Large intestine (tissue), 3 donors: Measurements from ENCODE around the gene CGB1. TPM values are rescaled to one million over a fixed set of nuclear protein-coding genes. Genes with fewer than 3 reads are reported as not detected.

Experiments used
- DNase-seq, 2 donors: peaks; one replicate each; pipeline versions ENCODE4 v3.0.0 to v3.0.0-alpha.2; 2013
- H3K27ac ChIP-seq: one replicate; pipeline ENCODE4 v1.5.1; 2013; ENCODE audit warnings: low read length
- H3K27me3 ChIP-seq: 2 replicates; pipeline ENCODE4 v1.6.1; 2013; ENCODE audit warnings: low read length; ENCODE audit not compliant: control insufficient read depth, insufficient read depth
- H3K36me3 ChIP-seq: 2 replicates; pipeline ENCODE4 v1.6.1; 2013; ENCODE audit warnings: low read length; ENCODE audit not compliant: control insufficient read depth, insufficient read depth
- H3K4me1 ChIP-seq: one replicate; pipeline ENCODE4 v1.6.1; 2013; ENCODE audit warnings: low read length; ENCODE audit not compliant: control insufficient read depth, insufficient read depth
- H3K4me3 ChIP-seq: one replicate; pipeline ENCODE4 v1.5.1; 2013; ENCODE audit warnings: low read length
- H3K9me3 ChIP-seq: one replicate; pipeline ENCODE4 v1.6.1; 2013; ENCODE audit warnings: mild to moderate bottlenecking, low read depth, low read length, moderate library complexity; ENCODE audit not compliant: control insufficient read depth
- WGBS: methylation state at CpG from one replicate; pipeline ENCODE4 v1.1.5; 2013; ENCODE audit warnings: low lambda C conversion rate; ENCODE audit not compliant: insufficient coverage; 5-methylcytosine and 5-hydroxymethylcytosine counted together
- polyA plus RNA-seq: library from polyadenylated mRNA; unstranded; fragments of 120-200 nt; gene quantifications from one replicate; pipeline ENCODE4 v1.2.1, GENCODE V29; 2013

The CGB1 gene
- polyA plus RNA-seq, 1 donor = not detected

DNA sequence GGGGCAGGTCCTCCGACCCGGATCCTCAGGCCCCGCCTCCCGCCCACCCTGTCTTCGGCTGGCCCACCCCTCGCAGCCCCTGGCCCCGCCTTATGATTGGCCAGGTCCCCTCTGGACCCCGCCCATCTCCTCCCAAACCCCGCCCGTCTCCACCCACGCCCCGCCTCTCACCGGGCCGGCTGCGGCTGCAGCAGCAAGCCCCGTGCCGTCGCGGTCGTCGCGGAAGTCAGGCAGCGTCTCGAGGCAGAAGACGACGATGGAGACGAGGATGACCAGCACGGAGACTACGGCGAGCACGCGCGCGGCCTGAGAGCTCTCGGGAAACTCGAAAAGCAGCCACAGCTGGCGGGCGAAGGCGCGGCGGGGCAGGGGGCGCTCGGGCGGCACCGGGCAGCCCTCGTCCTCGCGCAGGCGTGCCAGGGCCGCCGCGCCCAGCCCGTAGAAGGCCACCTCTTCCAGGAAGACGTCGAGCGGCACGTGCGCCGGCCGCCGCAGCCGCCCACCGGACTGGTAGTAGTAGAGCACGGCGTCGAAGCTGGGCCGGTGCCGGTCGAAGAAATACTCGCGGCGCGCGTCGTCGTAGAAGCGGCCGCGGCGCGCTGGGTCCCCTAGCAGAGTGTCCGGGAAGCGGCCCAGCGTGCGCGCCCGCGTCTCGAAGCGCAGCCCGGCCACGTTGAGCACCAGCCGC lies 35.3 kb upstream of the CGB1 start:
- DNase-seq = no peak
- H3K4me1 ChIP-seq = no peaks in the 10 kb centered on the region

DNA sequence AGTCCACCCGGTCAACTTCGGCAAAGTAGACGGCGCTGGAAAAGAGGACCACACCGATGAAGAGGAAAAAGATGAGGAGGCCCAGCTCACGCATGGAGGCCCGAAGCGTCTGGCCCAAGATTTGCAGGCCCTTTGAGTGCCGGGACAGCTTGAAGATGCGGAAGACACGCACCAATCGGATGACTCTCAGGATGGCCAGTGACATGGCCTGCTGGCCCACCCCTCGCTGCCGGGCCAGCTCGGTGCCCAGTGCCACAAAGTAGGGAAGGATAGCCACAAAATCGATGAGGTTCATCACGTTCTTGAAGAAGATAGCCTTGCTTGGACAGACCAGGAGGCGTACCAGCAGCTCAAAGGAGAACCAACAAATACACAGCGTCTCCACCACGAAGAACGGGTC lies 33.7 kb upstream of the CGB1 start:
- H3K9me3 ChIP-seq = peaks cover 14% of the 10 kb centered on the region
- no peaks in the 10 kb centered on the region for H3K4me1 ChIP-seq
- 80% methylated on average over 1 of the region's 21 CpGs for WGBS
- peaks cover 77% of the 10 kb centered on the region for H3K27me3 ChIP-seq
- no peak for DNase-seq
- no peak overlapping the region for H3K27ac ChIP-seq
- no peak overlapping the region for H3K4me3 ChIP-seq
- no peaks in the 10 kb centered on the region for H3K36me3 ChIP-seq

More for the DNA sequence above, 35.3 kb upstream of the CGB1 start:
- no CpG with 5 or more reads among the region's 93 CpGs for WGBS
- Histone ChIP-seq H3K4me3 (no peak overlapping the region), H3K9me3 (peaks cover 14% of the 10 kb centered on the region), H3K27me3 (peaks cover 62% of the 10 kb centered on the region), H3K27ac (no peak overlapping the region), H3K36me3 (no peaks in the 10 kb centered on the region)

DNA sequence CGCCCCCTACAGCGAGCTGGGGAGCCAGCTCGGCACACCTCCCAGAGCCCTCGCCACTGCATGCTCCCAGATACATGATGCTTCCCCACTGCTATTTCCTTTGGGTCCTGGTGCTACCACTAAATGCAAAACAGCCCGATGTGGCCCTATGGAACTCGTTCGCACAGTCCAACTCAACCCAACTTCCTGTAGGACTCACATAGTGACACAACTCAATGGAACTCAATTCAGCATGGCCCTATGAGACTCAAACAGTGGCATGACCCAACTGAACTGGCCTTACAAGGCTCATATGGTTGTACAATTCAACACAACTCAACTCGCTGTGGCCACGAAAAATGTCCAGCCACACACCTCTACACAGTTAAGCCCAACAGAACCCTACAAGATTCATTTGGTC lies 32.3 kb upstream of the CGB1 start:
- no peaks in the 10 kb centered on the region for H3K36me3 ChIP-seq
- H3K9me3 ChIP-seq = peaks cover 14% of the 10 kb centered on the region
- DNase-seq = no peak
- WGBS = no CpG with 5 or more reads among the region's 9 CpGs
- no peak overlapping the region for H3K27ac ChIP-seq
- H3K4me1 ChIP-seq = no peaks in the 10 kb centered on the region
- H3K4me3 ChIP-seq = no peak overlapping the region
- peaks cover 82% of the 10 kb centered on the region for H3K27me3 ChIP-seq

DNA sequence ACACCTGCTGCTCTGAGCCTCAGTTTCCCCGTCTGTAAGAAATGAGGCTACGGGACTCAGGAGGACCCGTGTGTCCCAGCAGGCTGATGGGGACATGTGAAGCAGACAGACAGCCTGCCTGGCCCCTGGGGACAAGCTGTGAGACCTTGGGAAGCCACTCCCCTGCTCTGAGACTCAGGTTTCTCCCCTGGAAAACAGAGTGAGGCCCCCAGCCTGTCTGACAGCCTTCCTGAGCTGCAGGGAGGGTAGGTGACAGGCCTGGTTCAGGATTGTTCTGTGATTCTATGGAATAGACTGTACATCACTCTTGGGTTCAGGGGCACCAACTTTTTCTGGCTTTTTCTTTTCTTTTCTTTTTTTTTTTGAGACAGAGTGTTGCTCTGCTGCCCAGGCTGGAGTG lies 30.9 kb upstream of the CGB1 start:
- Histone ChIP-seq H3K36me3 (no peaks in the 10 kb centered on the region), H3K9me3 (peaks cover 9% of the 10 kb centered on the region), H3K4me3 (no peak overlapping the region), H3K4me1 (no peaks in the 10 kb centered on the region), H3K27me3 (peaks cover 81% of the 10 kb centered on the region), H3K27ac (no peak overlapping the region)
- no CpG with 5 or more reads among the region's 3 CpGs for WGBS
- no peak for DNase-seq

DNA sequence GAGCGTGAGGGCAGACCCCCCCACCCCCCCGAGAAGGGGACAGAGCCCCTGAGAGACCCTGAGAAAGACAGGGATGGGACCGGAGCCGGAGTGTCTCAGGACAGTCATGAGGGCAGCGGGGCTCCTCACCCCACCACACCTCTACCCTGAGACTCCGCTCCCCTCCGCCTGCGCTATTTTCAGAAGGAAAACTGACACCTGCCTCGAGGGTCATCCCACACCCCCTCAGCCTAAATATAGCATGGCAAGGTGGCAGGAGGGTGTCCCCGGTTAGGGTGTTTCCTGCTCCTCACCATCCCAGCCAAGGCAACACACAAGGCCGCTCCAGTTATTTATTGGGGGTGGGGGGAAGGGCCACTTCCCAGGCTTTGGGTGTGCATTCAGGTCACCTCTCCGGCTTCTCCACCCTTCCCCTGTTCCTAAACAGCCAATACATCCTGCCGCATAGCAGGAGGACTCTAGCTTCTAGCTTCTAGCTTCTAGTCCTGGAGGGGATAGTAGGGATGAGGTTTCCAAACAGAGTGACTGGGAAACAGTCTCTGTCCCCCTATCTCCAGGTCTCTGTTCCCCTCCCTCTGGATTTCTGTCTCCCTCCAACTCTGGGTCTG lies 29.3 kb upstream of the CGB1 start:
- DNase-seq = no peak
- Histone ChIP-seq H3K9me3 (peaks cover 13% of the 10 kb centered on the region), H3K4me1 (no peaks in the 10 kb centered on the region), H3K27me3 (peaks cover 83% of the 10 kb centered on the region), H3K4me3 (no peak overlapping the region), H3K36me3 (no peaks in the 10 kb centered on the region), H3K27ac (no peak overlapping the region)
- no CpG with 5 or more reads among the region's 13 CpGs for WGBS

DNA sequence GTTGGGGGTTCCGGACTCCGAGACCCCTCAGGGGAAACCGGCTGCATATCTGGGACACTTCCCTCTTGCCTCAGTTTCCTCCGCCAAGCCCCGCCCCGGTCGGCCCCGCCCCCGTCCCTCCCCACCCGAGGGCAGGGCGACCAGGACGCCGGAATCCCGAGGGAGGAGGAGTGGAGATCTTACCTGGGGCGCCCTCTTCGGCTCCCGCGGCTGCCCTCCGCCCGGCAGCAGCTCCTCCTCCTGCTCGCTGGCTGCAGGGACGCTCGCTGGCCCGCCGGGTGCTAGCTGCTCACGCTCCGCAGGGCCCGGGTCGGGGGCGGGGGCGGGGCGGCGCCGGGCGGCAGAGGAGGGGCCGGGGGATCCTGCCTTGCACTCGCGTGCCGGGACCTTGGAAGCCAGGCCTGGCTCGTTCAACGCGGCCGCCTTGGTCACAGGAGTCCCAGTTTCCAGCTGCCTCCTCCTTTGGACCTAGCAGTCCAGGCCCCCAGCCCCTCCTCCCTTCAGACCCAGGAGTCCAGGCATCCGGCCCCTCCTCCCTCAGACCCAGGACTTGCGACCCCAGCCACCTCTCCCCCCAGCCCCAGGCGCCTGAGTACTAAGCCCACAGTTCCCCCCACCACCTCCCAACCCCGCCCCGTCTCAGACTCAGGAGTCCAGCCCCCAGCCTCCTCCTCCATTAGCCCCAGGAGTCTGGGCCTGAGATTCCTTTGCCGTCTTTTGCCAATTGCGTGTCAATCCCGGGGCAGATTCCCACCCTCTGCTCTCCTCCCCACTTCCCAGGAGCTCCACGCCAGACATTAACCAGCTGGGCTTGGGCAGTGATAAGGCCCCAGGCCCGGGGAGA lies 28.3 kb upstream of the CGB1 start, which contains the start of gene NTF4:
NTF4 (minus strand) TSS at position 51 of the 844 bp plus-strand sequence. CDS start 2,821 bp downstream, outside the sequence.
- no peaks in the 10 kb centered on the region for H3K4me1 ChIP-seq
- no peak within 1 kb of the TSS for H3K4me3 ChIP-seq
- no peaks in the 10 kb centered on the region for H3K36me3 ChIP-seq
- peaks cover 5% of the 10 kb centered on the region for H3K9me3 ChIP-seq
- H3K27ac ChIP-seq = no peak within 1 kb of the TSS
- WGBS = no CpG with 5 or more reads among the region's 53 CpGs
- H3K27me3 ChIP-seq = peaks cover 81% of the 10 kb centered on the region
- DNase-seq = no peak

DNA sequence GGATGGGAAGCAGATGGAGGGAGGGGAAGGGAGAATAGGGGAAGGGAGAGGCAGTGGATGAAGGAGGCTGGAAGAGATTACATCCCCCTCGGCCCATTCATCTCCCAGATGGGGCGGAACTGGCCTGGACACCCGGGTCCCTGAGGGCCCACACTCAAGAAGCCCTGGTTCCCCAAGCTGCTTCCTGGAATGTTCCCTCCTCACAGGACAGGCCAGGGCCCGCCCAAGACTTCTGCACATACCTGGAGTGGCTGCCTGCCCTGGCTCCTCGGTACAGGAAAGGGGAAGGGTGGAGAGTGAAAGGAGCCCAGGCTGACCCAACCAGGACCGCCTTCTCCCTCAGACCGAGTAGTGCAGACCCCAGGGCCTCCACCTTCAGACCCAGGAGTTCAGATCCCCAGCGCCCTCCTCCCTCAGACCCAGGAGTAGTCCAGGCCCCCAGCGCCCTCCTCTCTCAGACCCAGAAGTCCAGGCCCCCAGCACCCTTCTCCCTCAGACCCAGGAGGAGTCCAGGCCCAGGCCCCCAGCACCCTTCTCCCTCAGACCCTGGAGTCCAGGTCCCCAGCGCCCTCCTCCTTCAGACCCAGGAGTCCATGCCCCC lies 27.4 kb upstream of the CGB1 start:
- no CpG with 5 or more reads among the region's 10 CpGs for WGBS
- Histone ChIP-seq H3K4me3 (no peak overlapping the region), H3K4me1 (no peaks in the 10 kb centered on the region), H3K27ac (no peak overlapping the region), H3K9me3 (peaks cover 5% of the 10 kb centered on the region), H3K27me3 (peaks cover 80% of the 10 kb centered on the region), H3K36me3 (no peaks in the 10 kb centered on the region)
- no peak for DNase-seq

DNA sequence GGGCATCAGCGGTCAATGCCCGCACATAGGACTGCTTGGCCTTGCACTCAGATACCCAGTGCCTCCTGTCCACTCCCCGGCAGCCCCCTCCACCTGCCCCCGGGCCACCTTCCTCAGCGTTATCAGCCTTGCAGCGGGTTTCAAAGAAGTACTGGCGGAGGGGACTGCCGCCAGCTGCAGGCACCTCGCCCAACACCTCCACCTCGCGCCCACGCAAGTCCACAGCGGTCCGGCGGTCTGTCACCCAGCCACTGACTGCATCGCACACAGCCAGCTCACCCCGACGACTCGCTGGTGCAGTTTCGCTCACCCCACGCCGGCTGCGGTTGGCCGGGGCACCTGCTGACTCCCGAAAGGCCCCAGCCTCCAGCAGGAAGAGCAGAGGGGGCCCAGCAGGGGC lies 24.8 kb upstream of the CGB1 start:
- Histone ChIP-seq H3K4me1 (peaks cover 9% of the 10 kb centered on the region), H3K4me3 (no peak overlapping the region), H3K27me3 (peaks cover 90% of the 10 kb centered on the region), H3K36me3 (no peaks in the 10 kb centered on the region), H3K27ac (no peak overlapping the region), H3K9me3 (peaks cover 11% of the 10 kb centered on the region)
- DNase-seq = no peak
- no CpG with 5 or more reads among the region's 25 CpGs for WGBS

DNA sequence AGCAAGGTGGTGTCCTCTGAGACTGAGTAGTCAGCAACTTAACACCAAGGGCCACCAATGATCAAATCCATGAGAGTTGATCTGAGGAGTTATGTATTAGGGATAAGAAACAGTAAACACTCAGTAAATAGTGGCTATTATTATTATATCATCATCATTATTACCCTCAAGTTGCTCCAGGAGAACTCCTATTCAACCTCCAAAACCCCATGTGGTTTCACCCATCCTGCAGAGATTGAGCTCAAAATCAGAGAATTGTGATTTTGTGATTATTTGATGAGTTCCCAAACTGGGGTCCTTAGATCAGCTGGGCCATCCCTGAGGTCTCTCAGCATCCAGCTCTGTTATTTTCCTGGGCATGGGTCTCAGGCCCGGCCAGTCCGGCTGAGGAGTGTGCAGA lies 24.3 kb upstream of the CGB1 start:
- H3K27ac ChIP-seq = no peak overlapping the region
- H3K4me3 ChIP-seq = no peak overlapping the region
- H3K27me3 ChIP-seq = peaks cover 90% of the 10 kb centered on the region
- peaks cover 11% of the 10 kb centered on the region for H3K9me3 ChIP-seq
- peaks cover 13% of the 10 kb centered on the region for H3K4me1 ChIP-seq
- no CpG with 5 or more reads among the region's 2 CpGs for WGBS
- DNase-seq = no peak
- no peaks in the 10 kb centered on the region for H3K36me3 ChIP-seq

DNA sequence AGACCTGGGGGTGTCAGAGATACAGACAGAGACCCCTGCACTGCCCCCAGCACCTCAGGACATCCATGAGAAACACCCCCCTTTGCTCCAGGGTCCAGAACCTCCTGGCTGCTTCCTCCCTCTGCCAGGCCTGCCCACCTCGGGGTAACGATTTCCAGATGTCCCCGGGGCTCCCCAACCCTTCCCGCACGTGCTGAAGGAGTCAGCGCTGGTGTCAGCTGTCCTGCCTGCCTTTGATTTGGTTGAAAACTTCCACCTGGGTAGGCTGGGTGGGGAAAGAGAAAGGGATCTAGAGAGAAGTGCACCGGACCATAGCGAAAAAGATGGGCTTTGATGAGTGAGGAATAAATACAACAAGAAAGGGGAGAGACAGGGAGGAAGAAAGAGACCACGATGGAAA lies 22.4 kb upstream of the CGB1 start:
- 58% methylated on average over 3 of the region's 9 CpGs for WGBS
- DNase-seq = no peak
- Histone ChIP-seq H3K4me1 (peaks cover 15% of the 10 kb centered on the region), H3K27me3 (peaks cover 85% of the 10 kb centered on the region), H3K9me3 (peaks cover 11% of the 10 kb centered on the region), H3K27ac (no peak overlapping the region), H3K36me3 (no peaks in the 10 kb centered on the region), H3K4me3 (no peak overlapping the region)
